Erythroblast (primary cell): Measurements from ENCODE around the gene MUC3A.

Experiments
- GATA1 ChIP-seq: IDR thresholded peaks from 2 replicates; pipeline ENCODE4 v1.6.1; 2011; ENCODE audit warnings: low read depth, mild to moderate bottlenecking, control low read depth, low read length, moderate library complexity
- POLR2A ChIP-seq: IDR thresholded peaks from 2 replicates; pipeline ENCODE4 v1.6.1; 2011; ENCODE audit warnings: mild to moderate bottlenecking, low read length

DNA sequence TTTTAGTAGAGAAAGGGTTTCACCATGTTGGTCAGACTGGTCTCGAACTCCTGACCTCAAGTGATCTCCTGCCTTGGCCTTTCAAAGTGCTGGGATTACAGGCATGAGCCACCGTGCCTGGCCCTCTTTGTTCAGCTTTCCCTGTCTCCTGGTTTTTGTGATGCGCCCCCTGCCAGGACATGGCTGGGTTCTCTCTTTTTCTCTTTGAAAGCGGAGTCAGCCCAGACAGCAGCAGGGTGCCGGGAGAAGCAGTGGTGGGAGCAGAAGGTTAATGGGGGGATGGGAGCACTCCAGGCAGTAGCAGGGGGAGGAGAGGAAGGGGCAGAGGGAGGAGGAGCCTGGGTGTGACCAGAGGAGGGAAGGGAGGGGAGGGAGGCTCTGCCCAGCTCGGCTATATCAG lies 1.8 kb downstream of the MUC3A start:
- TF ChIP-seq POLR2A (no peak), GATA1 (no peak)
